GM08714 (cell line): ENCODE measurements around the gene TUSC2.

Experiments used
- H3K4me3 ChIP-seq: fragments of 200-500 bp; sonication (Bioruptor generic); 2 replicates; pipeline ENCODE4 v1.5.1; 2014; ENCODE audit warnings: mild to moderate bottlenecking, low read length, inconsistent platforms
- ZNF274 ChIP-seq: IDR thresholded peaks from 2 replicates; pipeline ENCODE4 v1.6.1; 2012; ENCODE audit warnings: mild to moderate bottlenecking, low read depth, low read length

Gene TUSC2

DNA sequence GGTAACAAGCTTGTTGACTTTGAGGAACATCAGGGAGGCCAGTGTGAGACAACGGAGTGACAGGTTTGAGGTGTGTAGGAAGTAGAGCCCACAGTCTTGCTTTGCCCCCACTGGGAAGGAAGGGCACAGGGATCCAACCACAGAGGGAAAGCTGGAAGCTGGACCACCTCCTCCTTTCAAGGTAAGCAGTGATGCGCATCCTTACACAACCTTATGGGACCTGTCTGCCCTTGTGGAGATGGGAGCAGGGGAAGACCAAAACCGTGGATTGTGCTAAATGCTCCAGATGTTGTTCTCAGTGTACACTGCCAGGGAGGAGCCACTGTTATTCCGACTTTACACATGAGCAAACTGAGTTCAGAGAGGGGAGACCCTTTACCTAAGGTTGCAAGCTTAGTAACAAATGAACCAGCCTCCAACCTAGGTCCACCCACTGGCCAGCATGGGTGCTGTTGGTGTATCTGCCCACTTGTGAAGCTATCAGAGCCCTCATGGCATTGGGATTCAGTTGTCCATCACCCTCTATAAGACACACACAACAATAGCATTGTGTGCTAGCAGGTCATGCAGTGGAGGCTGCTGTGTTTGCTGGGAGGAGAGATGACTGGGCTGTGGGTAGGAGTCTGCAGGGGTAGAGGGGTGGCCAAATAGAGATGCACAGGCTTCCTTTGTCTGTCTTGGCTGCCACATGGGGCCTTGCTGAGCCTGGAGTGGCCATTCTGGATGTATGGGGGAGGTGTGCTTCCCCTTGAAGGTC is 49.7 kb downstream of the TUSC2 start:
- H3K4me3 ChIP-seq, result no peak overlapping the region
- TF ChIP-seq ZNF274, result no peak

DNA sequence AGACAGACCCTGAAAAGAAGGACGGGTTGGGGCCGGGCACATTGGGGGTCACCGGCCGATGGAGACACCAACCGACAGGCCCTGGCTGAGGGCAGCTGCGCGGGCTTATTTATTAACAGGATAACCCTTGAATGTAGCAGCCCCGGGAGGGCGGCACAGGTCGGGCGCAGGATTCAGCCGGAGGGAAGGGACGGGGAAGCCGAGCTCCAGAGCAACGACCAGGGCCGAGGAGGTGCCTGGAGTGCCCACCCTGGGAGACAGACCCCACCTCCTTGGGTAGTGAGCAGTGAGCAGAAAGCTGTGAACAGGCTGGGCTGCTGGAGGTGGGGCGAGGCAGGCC is 51.3 kb downstream of the TUSC2 start:
- no peak overlapping the region for H3K4me3 ChIP-seq
- no peak for TF ChIP-seq ZNF274

DNA sequence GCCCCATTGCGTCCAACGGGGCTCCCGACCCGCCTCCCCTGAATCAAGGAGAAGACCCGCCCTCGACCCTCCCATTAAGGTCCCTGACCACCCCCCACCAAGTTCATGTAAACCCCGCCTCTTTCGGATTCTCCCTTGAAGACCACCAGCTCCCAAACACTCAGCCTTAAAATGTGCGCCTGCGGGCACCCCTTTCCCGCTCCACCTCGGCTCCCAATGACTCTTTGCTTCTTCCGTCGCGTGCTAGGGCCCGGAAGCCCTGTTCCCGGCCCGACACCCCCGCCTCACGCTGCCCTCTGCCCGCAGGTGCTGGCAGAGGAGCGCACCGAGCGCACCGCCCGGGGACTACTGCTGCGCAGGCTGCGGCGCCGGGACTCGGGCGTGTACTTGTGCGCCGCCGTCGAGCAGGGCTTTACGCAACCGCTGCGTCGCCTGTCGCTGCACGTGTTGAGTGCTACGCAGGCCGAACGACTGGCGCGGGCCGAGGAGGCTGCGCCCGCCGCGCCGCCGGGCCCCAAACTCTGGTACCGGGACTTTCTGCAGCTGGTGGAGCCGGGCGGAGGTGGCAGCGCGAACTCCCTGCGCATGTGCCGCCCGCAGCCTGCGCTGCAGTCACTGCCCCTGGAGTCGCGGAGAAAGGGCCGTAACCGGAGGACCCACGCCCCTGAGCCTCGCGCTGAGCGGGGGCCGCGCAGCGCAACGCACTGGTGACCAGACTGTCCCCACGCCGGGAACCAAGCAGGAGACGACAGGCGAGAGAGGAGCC is 51.8 kb downstream of the TUSC2 start:
- TF ChIP-seq ZNF274, result no peak
- H3K4me3 ChIP-seq, result no peak overlapping the region

DNA sequence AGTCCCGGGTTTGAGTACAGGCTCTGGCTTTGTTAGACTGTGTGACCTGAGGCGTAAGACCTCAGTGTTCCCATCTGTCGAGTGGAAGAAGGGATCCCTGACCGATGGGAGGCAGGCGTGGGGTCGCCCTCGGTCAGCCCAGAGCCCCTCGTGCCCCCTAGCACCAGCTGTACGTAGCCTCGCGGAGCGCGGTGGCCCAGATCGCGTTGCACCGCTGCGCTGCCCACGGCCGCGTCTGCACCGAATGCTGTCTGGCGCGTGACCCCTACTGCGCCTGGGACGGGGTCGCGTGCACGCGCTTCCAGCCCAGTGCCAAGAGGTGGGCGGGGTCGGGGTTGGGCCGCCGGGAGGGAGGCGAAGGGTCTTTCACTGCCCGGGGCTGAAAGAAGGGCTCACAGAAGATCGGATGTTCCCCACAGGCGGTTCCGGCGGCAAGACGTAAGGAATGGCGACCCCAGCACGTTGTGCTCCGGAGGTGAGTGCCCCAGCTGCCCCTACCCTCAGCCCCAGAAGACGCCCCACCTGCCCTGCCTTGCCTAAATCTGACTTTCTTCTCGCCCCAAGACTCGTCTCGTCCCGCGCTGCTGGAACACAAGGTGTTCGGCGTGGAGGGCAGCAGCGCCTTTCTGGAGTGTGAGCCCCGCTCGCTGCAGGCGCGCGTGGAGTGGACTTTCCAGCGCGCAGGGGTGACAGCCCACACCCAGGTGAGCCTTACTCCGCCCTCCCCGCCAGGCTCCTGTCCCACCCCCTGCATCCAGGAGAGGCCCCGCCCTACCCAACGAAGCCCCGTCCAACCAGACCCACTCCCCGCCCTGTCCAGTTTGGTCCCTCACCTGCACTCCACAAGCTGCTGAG is 52.7 kb downstream of the TUSC2 start:
- no peak for TF ChIP-seq ZNF274
- H3K4me3 ChIP-seq, result no peak overlapping the region
